GM23338 (cell line): ENCODE measurements around the gene DPYD. TPM values are rescaled to one million over a fixed set of nuclear protein-coding genes. Genes with fewer than 3 reads are reported as not detected.

Source experiments
- ATAC-seq: fragments of 200-7000 bp; cut with Tn5 transposase; 3 replicates; pipeline ENCODE4 v1.9.1; 2020
- DNase-seq: peaks from one replicate; pipeline ENCODE4 v3.0.0-alpha.2; 2015; ENCODE audit warnings: low spot score
- H2AFZ ChIP-seq: fragments of 200-600 bp; sonication (generic); 2 replicates; pipeline ENCODE4 v1.8.0; 2016; ENCODE audit warnings: antibody characterized with exemption, mild to moderate bottlenecking, moderate library complexity
- H3F3A ChIP-seq: fragments of 200-600 bp; sonication (generic); replicated peaks from 2 replicates; pipeline ENCODE4 v1.8.0; 2017; ENCODE audit warnings: antibody characterized with exemption, mixed run types, low read depth
- H3K27ac ChIP-seq: fragments of 200-600 bp; sonication (generic); 2 replicates; pipeline ENCODE4 v1.6.1; 2016; ENCODE audit warnings: low read depth
- H3K27me3 ChIP-seq: fragments of 200-600 bp; sonication (generic); 2 replicates; pipeline ENCODE4 v1.8.0; 2016; ENCODE audit warnings: mild to moderate bottlenecking, mixed run types, moderate library complexity; ENCODE audit not compliant: insufficient read depth
- H3K36me3 ChIP-seq: fragments of 200-600 bp; sonication (generic); 2 replicates; pipeline ENCODE4 v1.8.0; 2016; ENCODE audit warnings: mild to moderate bottlenecking; ENCODE audit not compliant: insufficient read depth
- H3K4me1 ChIP-seq: fragments of 200-600 bp; sonication (generic); 2 replicates; pipeline ENCODE4 v1.8.0; 2016; ENCODE audit warnings: mild to moderate bottlenecking, moderate library complexity; ENCODE audit not compliant: insufficient read depth
- H3K4me2 ChIP-seq: fragments of 200-600 bp; sonication (generic); 2 replicates; pipeline ENCODE4 v1.7.1; 2017; ENCODE audit warnings: mixed run types
- H3K4me3 ChIP-seq: fragments of 200-600 bp; sonication (generic); 2 replicates; pipeline ENCODE4 v1.6.1; 2016; ENCODE audit warnings: mixed run types
- H3K79me2 ChIP-seq: fragments of 200-600 bp; sonication (generic); replicated peaks from 2 replicates; pipeline ENCODE4 v1.8.0; 2017; ENCODE audit warnings: mild to moderate bottlenecking; ENCODE audit not compliant: insufficient read depth
- H3K9me2 ChIP-seq: fragments of 200-600 bp; sonication (generic); 2 replicates; pipeline ENCODE4 v1.8.0; 2017; ENCODE audit not compliant: insufficient read depth
- H4K20me1 ChIP-seq: fragments of 200-600 bp; sonication (generic); replicated peaks from 2 replicates; pipeline ENCODE4 v1.8.0; 2017; ENCODE audit warnings: mild to moderate bottlenecking; ENCODE audit not compliant: insufficient read depth
- H3K27ac Mint-ChIP-seq: 2 replicates; pipeline ENCODE4 v1.8.0; 2020; ENCODE audit warnings: inconsistent platforms, mild to moderate bottlenecking, moderate library complexity, mixed read lengths
- H3K27me3 Mint-ChIP-seq: 3 replicates; pipeline ENCODE4 v1.8.0; 2022; ENCODE audit warnings: low read depth, mild to moderate bottlenecking, moderate library complexity, mixed read lengths, inconsistent platforms; ENCODE audit not compliant: insufficient read depth, poor library complexity
- H3K36me3 Mint-ChIP-seq: 3 replicates; pipeline ENCODE4 v1.8.0; 2021; ENCODE audit warnings: low read depth, mild to moderate bottlenecking, inconsistent platforms, moderate library complexity, mixed read lengths
- H3K4me1 Mint-ChIP-seq: 3 replicates; pipeline ENCODE4 v1.8.0; 2020; ENCODE audit warnings: mild to moderate bottlenecking, inconsistent platforms, mixed read lengths
- H3K4me3 Mint-ChIP-seq: 3 replicates; pipeline ENCODE4 v1.8.0; 2021; ENCODE audit warnings: moderate library complexity, mild to moderate bottlenecking, inconsistent platforms, mixed read lengths
- H3K9me3 Mint-ChIP-seq: 3 replicates; pipeline ENCODE4 v1.8.0; 2020; ENCODE audit warnings: moderate library complexity, mild to moderate bottlenecking, inconsistent platforms, mixed read lengths
- EZH2 ChIP-seq: fragments of 200-600 bp; sonication (generic); IDR thresholded peaks from one replicate; pipeline ENCODE4 v1.8.0; 2017; ENCODE audit warnings: antibody characterized with exemption, mild to moderate bottlenecking, low read depth; ENCODE audit not compliant: unreplicated experiment
- EZH2phosphoT487 ChIP-seq: fragments of 200-600 bp; sonication (generic); IDR thresholded peaks from one replicate; pipeline ENCODE4 v1.8.1; 2018; ENCODE audit warnings: antibody characterized with exemption; ENCODE audit not compliant: unreplicated experiment
- JUNB ChIP-seq: IDR thresholded peaks from one replicate; pipeline ENCODE4 v1.6.1; 2016; ENCODE audit warnings: antibody characterized with exemption; ENCODE audit not compliant: unreplicated experiment
- NANOG ChIP-seq: IDR thresholded peaks from 2 replicates; pipeline ENCODE4 v1.6.1; 2016; ENCODE audit warnings: antibody characterized with exemption, borderline replicate concordance
- POLR2AphosphoS5 ChIP-seq: IDR thresholded peaks from 2 replicates; pipeline ENCODE4 v1.6.1; 2016; ENCODE audit warnings: antibody characterized with exemption, low read depth
- ZNF462 ChIP-seq: fragments of 250-450 bp; sonication (Bioruptor Pico); IDR thresholded peaks from 2 replicates; pipeline ENCODE4 v1.5.0; 2020; ENCODE audit warnings: mild to moderate bottlenecking, moderate library complexity
- polyA plus RNA-seq: library from polyadenylated mRNA; unstranded; fragments of >200 nt; fragmentation: Nextera tagmentation; extraction: Ambion mirVana; gene quantifications from 2 replicates; pipeline ENCODE4 v1.2.1, GENCODE V29; 2016
- total RNA-seq: library from RNA; depleted of rRNA; stranded (reverse); fragments of >200 nt; shearing (Covaris generic); gene quantifications from 2 replicates; pipeline ENCODE4 v1.2.3, GENCODE V29; 2014
- TF ChIP-seq, protein P1 (sequence below), 2 experiments: fragments of 200-600 bp in 1 of 2; sonication (generic) in 1 of 2; conservative IDR thresholded peaks; 2 replicates each; pipeline versions ENCODE4 v1.5.1 to v1.6.1; 2016 to 2017; ENCODE audit warnings: antibody characterized with exemption in 2 of 2, low read depth in 2 of 2, mild to moderate bottlenecking in 2 of 2, moderate library complexity in 1 of 2
- TF ChIP-seq, protein P2 (sequence below): IDR thresholded peaks from one replicate; pipeline ENCODE4 v1.6.1; 2018; ENCODE audit warnings: antibody characterized with exemption; ENCODE audit not compliant: unreplicated experiment
- TF ChIP-seq, protein P3 (sequence below): IDR thresholded peaks from 2 replicates; pipeline ENCODE4 v1.6.1; 2016; ENCODE audit warnings: antibody characterized with exemption

DPYD gene
- total and polyA plus RNA-seq, 2 experiments from 2014 or later: 0.50 to 1.6 TPM

DNA sequence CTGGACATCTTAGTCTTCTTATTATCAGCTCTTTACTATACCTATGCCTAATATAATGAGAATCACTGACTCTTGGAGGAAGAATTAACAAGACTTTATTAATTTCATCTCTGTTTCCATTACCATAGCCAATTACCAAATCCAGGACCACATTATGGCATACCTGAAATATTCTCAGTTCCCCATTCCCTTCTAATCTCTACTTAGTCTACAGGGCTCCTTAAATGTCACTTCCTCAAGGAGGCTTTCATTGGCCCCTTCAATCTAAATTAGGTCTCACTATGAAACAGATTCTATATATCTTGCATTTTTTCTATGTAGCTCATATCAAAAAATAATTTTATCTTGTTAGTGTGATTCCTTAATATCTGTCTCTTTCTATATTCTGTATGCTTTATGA, 828.0 kb downstream of the DPYD start:
- no peaks in the 10 kb centered on the region for H3K79me2 ChIP-seq
- H3K27me3 ChIP-seq: no peaks in the 10 kb centered on the region
- H3K27ac ChIP-seq: no peak overlapping the region
- DNase-seq: no peak
- ATAC-seq: no peak
- H3K4me1 ChIP-seq: peaks cover 5% of the 10 kb centered on the region; the same call in 1 of the 2 replicates
- Mint-ChIP-seq H3K4me3 (no peak overlapping the region), H3K9me3 (no peaks in the 10 kb centered on the region; the same call in 2 of the 3 replicates), H3K36me3 (no peaks in the 10 kb centered on the region; the same call in 2 of the 3 replicates), H3K27me3 (no peaks in the 10 kb centered on the region), H3K4me1 (no peaks in the 10 kb centered on the region), H3K27ac (no peak overlapping the region)
- H3K4me2 ChIP-seq: no peak overlapping the region
- TF ChIP-seq EZH2: no peak
- TF ChIP-seq, protein P1, sequence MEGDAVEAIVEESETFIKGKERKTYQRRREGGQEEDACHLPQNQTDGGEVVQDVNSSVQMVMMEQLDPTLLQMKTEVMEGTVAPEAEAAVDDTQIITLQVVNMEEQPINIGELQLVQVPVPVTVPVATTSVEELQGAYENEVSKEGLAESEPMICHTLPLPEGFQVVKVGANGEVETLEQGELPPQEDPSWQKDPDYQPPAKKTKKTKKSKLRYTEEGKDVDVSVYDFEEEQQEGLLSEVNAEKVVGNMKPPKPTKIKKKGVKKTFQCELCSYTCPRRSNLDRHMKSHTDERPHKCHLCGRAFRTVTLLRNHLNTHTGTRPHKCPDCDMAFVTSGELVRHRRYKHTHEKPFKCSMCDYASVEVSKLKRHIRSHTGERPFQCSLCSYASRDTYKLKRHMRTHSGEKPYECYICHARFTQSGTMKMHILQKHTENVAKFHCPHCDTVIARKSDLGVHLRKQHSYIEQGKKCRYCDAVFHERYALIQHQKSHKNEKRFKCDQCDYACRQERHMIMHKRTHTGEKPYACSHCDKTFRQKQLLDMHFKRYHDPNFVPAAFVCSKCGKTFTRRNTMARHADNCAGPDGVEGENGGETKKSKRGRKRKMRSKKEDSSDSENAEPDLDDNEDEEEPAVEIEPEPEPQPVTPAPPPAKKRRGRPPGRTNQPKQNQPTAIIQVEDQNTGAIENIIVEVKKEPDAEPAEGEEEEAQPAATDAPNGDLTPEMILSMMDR (conservative IDR thresholded peaks at IDR 0.05; ENCODE audit: low read depth in 2 of 2): no peak
- no peak overlapping the region for H3K4me3 ChIP-seq
- no peaks in the 10 kb centered on the region for H3F3A ChIP-seq
- no peaks in the 10 kb centered on the region for H3K9me2 ChIP-seq
- H4K20me1 ChIP-seq: no peaks in the 10 kb centered on the region
- H2AFZ ChIP-seq: no peak overlapping the region
- no peaks in the 10 kb centered on the region for H3K36me3 ChIP-seq

DNA sequence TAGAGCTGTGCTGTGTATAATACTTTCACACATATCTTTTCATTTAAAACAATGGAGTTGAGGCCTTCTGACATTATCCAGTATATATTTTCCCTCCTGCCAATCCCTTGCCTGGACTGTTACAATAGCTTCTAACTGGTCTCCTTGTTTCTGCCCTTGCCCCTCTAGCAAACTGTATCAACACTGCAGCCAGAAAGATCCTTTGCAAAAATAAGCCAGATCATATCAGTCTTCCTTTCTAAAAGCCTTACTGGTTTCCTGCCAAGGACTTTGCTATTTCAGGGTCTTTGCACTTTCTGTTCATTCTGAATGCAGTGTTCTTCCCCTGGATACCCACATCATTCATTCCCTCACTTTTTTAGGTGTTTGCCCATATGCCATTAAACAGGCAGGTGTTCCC, 829.2 kb downstream of the DPYD start:
- H3K27ac Mint-ChIP-seq: no peak overlapping the region
- H3K4me1 Mint-ChIP-seq: no peaks in the 10 kb centered on the region
- Histone ChIP-seq H3K9me2 (no peaks in the 10 kb centered on the region), H3K4me3 (no peak overlapping the region), H3K4me2 (no peak overlapping the region), H3K79me2 (no peaks in the 10 kb centered on the region), H3K27ac (no peak overlapping the region), H3K36me3 (no peaks in the 10 kb centered on the region), H3K27me3 (no peaks in the 10 kb centered on the region), H3K4me1 (peaks cover 5% of the 10 kb centered on the region; the same call in 1 of the 2 replicates), H4K20me1 (no peaks in the 10 kb centered on the region), H2AFZ (no peak overlapping the region), H3F3A (no peaks in the 10 kb centered on the region)
- no peak for DNase-seq
- no peak for ATAC-seq
- H3K36me3 Mint-ChIP-seq: no peaks in the 10 kb centered on the region; the same call in 2 of the 3 replicates
- no peaks in the 10 kb centered on the region; the same call in 2 of the 3 replicates for H3K9me3 Mint-ChIP-seq
- no peak overlapping the region for H3K4me3 Mint-ChIP-seq
- no peaks in the 10 kb centered on the region for H3K27me3 Mint-ChIP-seq
- TF ChIP-seq, protein P2, sequence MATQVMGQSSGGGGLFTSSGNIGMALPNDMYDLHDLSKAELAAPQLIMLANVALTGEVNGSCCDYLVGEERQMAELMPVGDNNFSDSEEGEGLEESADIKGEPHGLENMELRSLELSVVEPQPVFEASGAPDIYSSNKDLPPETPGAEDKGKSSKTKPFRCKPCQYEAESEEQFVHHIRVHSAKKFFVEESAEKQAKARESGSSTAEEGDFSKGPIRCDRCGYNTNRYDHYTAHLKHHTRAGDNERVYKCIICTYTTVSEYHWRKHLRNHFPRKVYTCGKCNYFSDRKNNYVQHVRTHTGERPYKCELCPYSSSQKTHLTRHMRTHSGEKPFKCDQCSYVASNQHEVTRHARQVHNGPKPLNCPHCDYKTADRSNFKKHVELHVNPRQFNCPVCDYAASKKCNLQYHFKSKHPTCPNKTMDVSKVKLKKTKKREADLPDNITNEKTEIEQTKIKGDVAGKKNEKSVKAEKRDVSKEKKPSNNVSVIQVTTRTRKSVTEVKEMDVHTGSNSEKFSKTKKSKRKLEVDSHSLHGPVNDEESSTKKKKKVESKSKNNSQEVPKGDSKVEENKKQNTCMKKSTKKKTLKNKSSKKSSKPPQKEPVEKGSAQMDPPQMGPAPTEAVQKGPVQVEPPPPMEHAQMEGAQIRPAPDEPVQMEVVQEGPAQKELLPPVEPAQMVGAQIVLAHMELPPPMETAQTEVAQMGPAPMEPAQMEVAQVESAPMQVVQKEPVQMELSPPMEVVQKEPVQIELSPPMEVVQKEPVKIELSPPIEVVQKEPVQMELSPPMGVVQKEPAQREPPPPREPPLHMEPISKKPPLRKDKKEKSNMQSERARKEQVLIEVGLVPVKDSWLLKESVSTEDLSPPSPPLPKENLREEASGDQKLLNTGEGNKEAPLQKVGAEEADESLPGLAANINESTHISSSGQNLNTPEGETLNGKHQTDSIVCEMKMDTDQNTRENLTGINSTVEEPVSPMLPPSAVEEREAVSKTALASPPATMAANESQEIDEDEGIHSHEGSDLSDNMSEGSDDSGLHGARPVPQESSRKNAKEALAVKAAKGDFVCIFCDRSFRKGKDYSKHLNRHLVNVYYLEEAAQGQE: no peak
- TF ChIP-seq, protein P3, sequence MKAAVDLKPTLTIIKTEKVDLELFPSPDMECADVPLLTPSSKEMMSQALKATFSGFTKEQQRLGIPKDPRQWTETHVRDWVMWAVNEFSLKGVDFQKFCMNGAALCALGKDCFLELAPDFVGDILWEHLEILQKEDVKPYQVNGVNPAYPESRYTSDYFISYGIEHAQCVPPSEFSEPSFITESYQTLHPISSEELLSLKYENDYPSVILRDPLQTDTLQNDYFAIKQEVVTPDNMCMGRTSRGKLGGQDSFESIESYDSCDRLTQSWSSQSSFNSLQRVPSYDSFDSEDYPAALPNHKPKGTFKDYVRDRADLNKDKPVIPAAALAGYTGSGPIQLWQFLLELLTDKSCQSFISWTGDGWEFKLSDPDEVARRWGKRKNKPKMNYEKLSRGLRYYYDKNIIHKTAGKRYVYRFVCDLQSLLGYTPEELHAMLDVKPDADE: no peak
- TF ChIP-seq EZH2phosphoT487: no peak
- TF ChIP-seq POLR2AphosphoS5: no peak
- no peak for TF ChIP-seq EZH2
- no peak for TF ChIP-seq JUNB
- no peak for TF ChIP-seq ZNF462 (CRISPR knock-in tag)
- no peak for TF ChIP-seq NANOG
